Measurements from ENCODE around the gene ASIC2.

- no peak for TF ChIP-seq GLIS3 (CRISPR knock-in tag; IDR thresholded peaks at IDR 0.05)
- no peak for TF ChIP-seq POU6F1 (CRISPR knock-in tag; IDR thresholded peaks at IDR 0.05; ENCODE audit: borderline replicate concordance, low read depth)
- TF ChIP-seq ZFP3 (CRISPR knock-in tag; IDR thresholded peaks at IDR 0.05) = no peak
- TF ChIP-seq PPARA (CRISPR knock-in tag; IDR thresholded peaks at IDR 0.05; ENCODE audit: borderline replicate concordance) = no peak
- no peak for TF ChIP-seq PATZ1 (CRISPR knock-in tag; IDR thresholded peaks at IDR 0.05; ENCODE audit: borderline replicate concordance)
- no peak for TF ChIP-seq ARNTL (CRISPR knock-in tag; IDR thresholded peaks at IDR 0.05; ENCODE audit: borderline replicate concordance, low read depth)
- no peak for TF ChIP-seq CREB5 (CRISPR knock-in tag; IDR thresholded peaks at IDR 0.05; ENCODE audit: low read depth)
- TF ChIP-seq SNAI2 (CRISPR knock-in tag; IDR thresholded peaks at IDR 0.05) = no peak
- no peak for TF ChIP-seq CSDC2 (CRISPR knock-in tag; IDR thresholded peaks at IDR 0.05)
- TF ChIP-seq TOX (CRISPR knock-in tag; IDR thresholded peaks at IDR 0.05; ENCODE audit: borderline replicate concordance) = no peak
These were observed 294.8 kb downstream of the ASIC2 start for GRCh38 chr17:32998111-32998886.

All from SK-N-SH treated with all-trans-retinoic acid at 6 μM for 48 hours (cell line).